Measurements from ENCODE around the gene MPHOSPH9.

DNA sequence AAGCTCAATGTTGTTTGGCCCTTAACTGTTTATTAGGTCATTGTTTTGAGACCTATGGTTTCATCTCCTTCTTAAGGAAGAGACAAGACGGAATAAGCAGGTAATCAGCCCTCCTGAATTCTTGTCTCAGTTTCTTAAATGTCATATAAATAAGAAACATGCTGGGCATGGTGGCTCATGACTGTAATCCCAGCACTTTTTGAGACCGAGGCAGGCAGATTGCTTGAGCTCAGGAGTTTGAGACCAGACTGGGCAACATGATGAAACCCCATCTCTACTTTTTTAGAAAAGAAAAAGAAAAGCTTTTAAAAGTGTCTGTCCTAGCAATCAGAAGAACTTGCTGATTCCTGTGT is 5.4 kb upstream of the MPHOSPH9 start:
- no peak for TF ChIP-seq CTCF (IDR thresholded peaks at IDR 0.05)
- TF ChIP-seq POLR2AphosphoS5 (IDR thresholded peaks at IDR 0.05) = no peak
- TF ChIP-seq POLR2A (IDR thresholded peaks at IDR 0.05; ENCODE audit: low read depth) = no peak
